H1 (cell line): ENCODE results near the gene QPCT. TPM values are rescaled to one million over a fixed set of nuclear protein-coding genes. Genes with fewer than 3 reads are reported as not detected.

ENCODE experiments used
- CTCF ChIA-PET: fragments of 300-600 bp; sonication (Branson Sonifier 250); formaldehyde crosslinking; loops from one replicate; lab custom pipeline; 2021; ENCODE audit not compliant: partially characterized antibody; lab: Charles Lee
- POLR2A ChIA-PET: fragments of 300-600 bp; sonication (Branson Sonifier 250); formaldehyde crosslinking; loops from one replicate; lab custom pipeline; 2021; ENCODE audit warnings: inconsistent platforms; ENCODE audit not compliant: partially characterized antibody; lab: Charles Lee
- DNase-seq, 2 experiments: peaks; one replicate each; pipeline versions ENCODE4 v3.0.0 to v3.0.0-alpha.2; 2010 to 2022; ENCODE audit warnings: low spot score in 2 of 2, low read depth in 1 of 2, mixed read lengths in 1 of 2
- FAIRE-seq: peaks from 2 replicates; lab custom pipeline; 2011; peaks lifted over from hg19 to GRCh38; lab: Jason Lieb, UNC
- H2AFZ ChIP-seq: 2 replicates; pipeline ENCODE4 v1.8.1; 2012; ENCODE audit warnings: low read length, inconsistent platforms
- H2AK5ac ChIP-seq: 2 replicates; pipeline ENCODE4 v1.6.1; 2013; ENCODE audit warnings: low read depth, low read length
- H2BK120ac ChIP-seq: replicated peaks from 2 replicates; pipeline ENCODE3; 2013; ENCODE audit warnings: low read depth, low read length, inconsistent platforms
- H2BK12ac ChIP-seq: 2 replicates; pipeline ENCODE4 v1.6.1; 2013; ENCODE audit warnings: low read depth, low read length
- H2BK15ac ChIP-seq: 2 replicates; pipeline ENCODE4 v1.6.1; 2013; ENCODE audit warnings: low read length
- H2BK20ac ChIP-seq: 2 replicates; pipeline ENCODE4 v1.6.1; 2013; ENCODE audit warnings: low read length
- H2BK5ac ChIP-seq: 2 replicates; pipeline ENCODE4 v1.6.1; 2013; ENCODE audit warnings: low read depth, low read length
- H3K14ac ChIP-seq: 2 replicates; pipeline ENCODE4 v1.6.1; 2013; ENCODE audit warnings: inconsistent platforms; ENCODE audit not compliant: insufficient read length
- H3K18ac ChIP-seq: 2 replicates; pipeline ENCODE4 v1.6.1; 2013; ENCODE audit warnings: low read length; ENCODE audit errors: extremely low read depth
- H3K23ac ChIP-seq: 2 replicates; pipeline ENCODE4 v1.6.1; 2013; ENCODE audit warnings: inconsistent platforms; ENCODE audit not compliant: insufficient read length
- H3K23me2 ChIP-seq: 2 replicates; pipeline ENCODE4 v1.6.1; 2013; ENCODE audit warnings: low read depth, low read length
- H3K27ac ChIP-seq: 2 replicates; pipeline ENCODE4 v1.6.1; 2011; ENCODE audit warnings: low read depth, low read length, inconsistent platforms
- H3K27me3 ChIP-seq, 4 experiments: replicated peaks in 1 of 4; 1 replicate in 1 of 4; 2 replicates in 3 of 4; pipeline versions ENCODE4 v1.6.1 to v1.8.1; 2011 to 2013; ENCODE audit warnings: low read length in 3 of 4, mild to moderate bottlenecking in 3 of 4, inconsistent platforms in 2 of 4, mixed read lengths in 2 of 4, moderate library complexity in 1 of 4; ENCODE audit not compliant: control insufficient read depth in 3 of 4, insufficient read depth in 3 of 4; ENCODE audit errors: extremely low read depth in 1 of 4
- H3K36me3 ChIP-seq, 4 experiments: 2 replicates each; pipeline versions ENCODE4 v1.6.1 to v1.8.1; 2011 to 2013; ENCODE audit warnings: mild to moderate bottlenecking in 4 of 4, low read length in 3 of 4, moderate library complexity in 2 of 4, control low read depth in 1 of 4, inconsistent platforms in 1 of 4; ENCODE audit not compliant: insufficient read depth in 4 of 4, control insufficient read depth in 2 of 4
- H3K4ac ChIP-seq: replicated peaks from 2 replicates; pipeline ENCODE3; 2013; ENCODE audit warnings: low read length, low read depth, mixed read lengths, inconsistent platforms; ENCODE audit not compliant: insufficient read length
- H3K4me1 ChIP-seq, 4 experiments: replicated peaks in 1 of 4; 1 replicate in 1 of 4; 2 replicates in 3 of 4; pipeline versions ENCODE4 v1.6.1 to v1.8.1; 2011 to 2013; ENCODE audit warnings: low read length in 3 of 4, inconsistent platforms in 2 of 4, mixed read lengths in 1 of 4; ENCODE audit not compliant: insufficient read depth in 4 of 4, control insufficient read depth in 3 of 4
- H3K4me2 ChIP-seq, 2 experiments: 2 replicates each; pipeline versions ENCODE4 v1.6.1 to v1.8.1; 2011 to 2013; ENCODE audit warnings: low read depth in 2 of 2, low read length in 2 of 2, control low read depth in 1 of 2, inconsistent platforms in 1 of 2, mild to moderate bottlenecking in 1 of 2; ENCODE audit not compliant: insufficient read depth in 1 of 2
- H3K4me3 ChIP-seq, 4 experiments: fragments of 200-600, 300-600 bp in 1 of 4; sonication (generic), shearing (Covaris generic), sonication (Bioruptor Twin) in 1 of 4; 2 replicates each; pipeline versions ENCODE4 v1.5.1 to v1.8.1; 2011 to 2016; ENCODE audit warnings: low read length in 4 of 4, low read depth in 3 of 4, control low read depth in 2 of 4, inconsistent platforms in 2 of 4, mild to moderate bottlenecking in 2 of 4, mixed read lengths in 1 of 4, moderate library complexity in 1 of 4; ENCODE audit not compliant: insufficient read depth in 2 of 4; ENCODE audit errors: extremely low read depth in 1 of 4
- H3K56ac ChIP-seq: replicated peaks from 2 replicates; pipeline ENCODE3; 2013; ENCODE audit warnings: low read depth, mild to moderate bottlenecking, mixed read lengths, low read length, inconsistent platforms; ENCODE audit not compliant: insufficient read length
- H3K79me1 ChIP-seq: 2 replicates; pipeline ENCODE4 v1.6.1; 2013; ENCODE audit warnings: low read depth, low read length, control low read depth
- H3K79me2 ChIP-seq, 2 experiments: 2 replicates each; pipeline versions ENCODE4 v1.6.1 to v1.8.1; 2012 to 2013; ENCODE audit warnings: low read length in 2 of 2, mild to moderate bottlenecking in 2 of 2, inconsistent platforms in 1 of 2; ENCODE audit not compliant: insufficient read depth in 2 of 2, control insufficient read depth in 1 of 2
- H3K9ac ChIP-seq, 4 experiments: replicated peaks in 1 of 4; 1 replicate in 1 of 4; 2 replicates in 3 of 4; pipeline versions ENCODE4 v1.6.1 to v1.8.1; 2011 to 2013; ENCODE audit warnings: low read depth in 3 of 4, low read length in 3 of 4, control low read depth in 2 of 4, mild to moderate bottlenecking in 2 of 4, moderate library complexity in 2 of 4, inconsistent platforms in 1 of 4; ENCODE audit errors: extremely low read depth in 1 of 4
- H3K9me3 ChIP-seq, 2 experiments: 2 replicates each; pipeline versions ENCODE4 v1.6.1 to v1.8.1; 2012 to 2013; ENCODE audit warnings: mild to moderate bottlenecking in 2 of 2, moderate library complexity in 2 of 2, control low read depth in 1 of 2, inconsistent platforms in 1 of 2, low read depth in 1 of 2, low read length in 1 of 2, mixed read lengths in 1 of 2; ENCODE audit not compliant: insufficient read depth in 2 of 2
- H4K20me1 ChIP-seq, 2 experiments: replicated peaks in 1 of 2; 2 replicates each; pipeline versions ENCODE3 to v1.8.1; 2011 to 2013; ENCODE audit warnings: inconsistent platforms in 2 of 2, low read length in 2 of 2, mild to moderate bottlenecking in 1 of 2; ENCODE audit not compliant: insufficient read depth in 2 of 2, control insufficient read depth in 1 of 2
- H4K5ac ChIP-seq: 2 replicates; pipeline ENCODE4 v1.6.1; 2013; ENCODE audit warnings: low read length, low read depth, mixed read lengths, inconsistent platforms; ENCODE audit not compliant: insufficient read length
- H4K8ac ChIP-seq: 2 replicates; pipeline ENCODE4 v1.8.0; 2013; ENCODE audit warnings: mild to moderate bottlenecking, moderate library complexity, low read length, inconsistent platforms; ENCODE audit not compliant: insufficient read depth; ENCODE audit errors: extremely low read depth
- H4K91ac ChIP-seq: replicated peaks from 2 replicates; pipeline ENCODE3; 2013; ENCODE audit warnings: low read length, mixed read lengths, inconsistent platforms; ENCODE audit not compliant: insufficient read length
- ASH2L ChIP-seq: fragments of 200-600, 300-600 bp; sonication (generic); IDR thresholded peaks from one replicate; pipeline ENCODE4 v1.7.1; 2017; ENCODE audit warnings: low read length
- CBX5 ChIP-seq: fragments of 300-800, 300-1000 bp; sonication (generic); IDR thresholded peaks from 2 replicates; pipeline ENCODE4 v1.7.1; 2016; ENCODE audit warnings: antibody characterized with exemption, low read length, low read depth
- CREB1 ChIP-seq: IDR thresholded peaks from 2 replicates; pipeline ENCODE4 v1.6.1; 2012; ENCODE audit warnings: inconsistent platforms
- CTBP2 ChIP-seq: IDR thresholded peaks from 2 replicates; pipeline ENCODE4 v1.7.0; 2011; ENCODE audit warnings: borderline replicate concordance, mild to moderate bottlenecking, moderate library complexity, mixed read lengths, low read length; ENCODE audit not compliant: insufficient read depth, insufficient read length
- EP300 ChIP-seq, 2 experiments: IDR thresholded peaks; 1 replicate in 1 of 2; 2 replicates in 1 of 2; pipeline ENCODE4 v1.6.1; 2011 to 2012; ENCODE audit warnings: low read depth in 2 of 2, low read length in 2 of 2, mild to moderate bottlenecking in 2 of 2, borderline replicate concordance in 1 of 2, inconsistent platforms in 1 of 2, moderate library complexity in 1 of 2
- HDAC2 ChIP-seq, 2 experiments: fragments of 300-600 bp in 1 of 2; sonication (generic) in 1 of 2; IDR thresholded peaks; 2 replicates each; pipeline ENCODE4 v1.6.1; 2011 to 2012; ENCODE audit warnings: low read depth in 2 of 2, low read length in 2 of 2, mild to moderate bottlenecking in 2 of 2, moderate library complexity in 2 of 2, borderline replicate concordance in 1 of 2, inconsistent platforms in 1 of 2
- KDM5A ChIP-seq: fragments of 200-600 bp; IDR thresholded peaks from 2 replicates; pipeline ENCODE4 v1.7.1; 2012; ENCODE audit warnings: mild to moderate bottlenecking, low read length, inconsistent platforms, mixed read lengths
- NANOG ChIP-seq: IDR thresholded peaks from 2 replicates; pipeline ENCODE4 v1.6.1; 2011; ENCODE audit warnings: low read length, low read depth, mild to moderate bottlenecking, inconsistent platforms; ENCODE audit not compliant: insufficient read depth, poor library complexity, severe bottlenecking
- NRF1 ChIP-seq: IDR thresholded peaks from 2 replicates; pipeline ENCODE4 v1.6.1; 2011; ENCODE audit warnings: mild to moderate bottlenecking, low read depth, low read length, improper control_type of control experiment
- POLR2A ChIP-seq, 2 experiments: IDR thresholded peaks; 1 replicate in 1 of 2; 2 replicates in 1 of 2; pipeline ENCODE4 v1.6.1; 2011; ENCODE audit warnings: low read depth in 2 of 2, low read length in 2 of 2, mild to moderate bottlenecking in 2 of 2; ENCODE audit errors: control extremely low read depth in 1 of 2
- RBBP5 ChIP-seq: IDR thresholded peaks from 2 replicates; pipeline ENCODE4 v1.7.1; 2012; ENCODE audit warnings: low read depth, mild to moderate bottlenecking, inconsistent platforms, low read length, moderate library complexity, borderline replicate concordance
- SP1 ChIP-seq: IDR thresholded peaks from 2 replicates; pipeline ENCODE4 v1.6.1; 2011; ENCODE audit warnings: low read depth, low read length
- SP2 ChIP-seq: IDR thresholded peaks from 2 replicates; pipeline ENCODE4 v1.6.1; 2012; ENCODE audit warnings: mild to moderate bottlenecking, low read length, inconsistent platforms
- SRF ChIP-seq: IDR thresholded peaks from 2 replicates; pipeline ENCODE4 v1.6.1; 2011; ENCODE audit warnings: mild to moderate bottlenecking, low read depth, low read length, moderate library complexity
- YY1 ChIP-seq: IDR thresholded peaks from 2 replicates; pipeline ENCODE4 v1.6.1; 2011; ENCODE audit warnings: low read depth, mild to moderate bottlenecking, low read length
- WGBS, 2 experiments: shearing (Covaris generic) in 1 of 2; methylation state at CpG; one replicate each; pipeline versions ENCODE4 v1.1.6 to v1.1.7; 2013 to 2015; ENCODE audit warnings: low lambda C conversion rate in 2 of 2, mixed read lengths in 2 of 2, inconsistent platforms in 1 of 2, low coverage in 1 of 2, missing lambda C conversion rate in 1 of 2; ENCODE audit not compliant: insufficient replicate concordance in 2 of 2, insufficient coverage in 1 of 2, insufficient read length in 1 of 2; ENCODE audit errors: extremely low coverage in 1 of 2, missing lambda C conversion rate in 1 of 2; 5-methylcytosine and 5-hydroxymethylcytosine counted together
- polyA plus RNA-seq, 7 experiments: library from polyadenylated mRNA; depleted of rRNA in 3 of 7; stranded (reverse) in 5 of 7; unstranded in 2 of 7; fragments of >200 nt in 5 of 7; fragments of 200-250 nt in 2 of 7; gene quantifications; 1 replicate in 5 of 7; 2 replicates in 1 of 7; 4 replicates in 1 of 7; pipeline versions ENCODE4 v1.2.1 to v1.2.3, GENCODE V29; 2011 to 2013; ENCODE audit warnings: missing spikeins in 2 of 7, mixed read lengths in 2 of 7
- total RNA-seq: library from RNA; stranded (reverse); fragmentation: NEBNext Ultra II Directional; extraction: Animal tissue kit (Norgen Biotek cat#: 25700); gene quantifications from 2 replicates; pipeline ENCODE4 v1.2.1, GENCODE V29; 2021

The QPCT gene
- total and polyA plus RNA-seq, 2 of the 8 experiments (the other 6 are each of a cell fraction or from before 2014, with no cell fraction given), result 4.0 to 4.3 TPM

- Histone ChIP-seq H3K9ac (no peak overlapping the region), H3K27me3 (no peaks in the 10 kb centered on the region), H2BK12ac (no peak overlapping the region), H3K23me2 (no peaks in the 10 kb centered on the region), H4K5ac (no peak overlapping the region), H2AK5ac (no peak overlapping the region), H4K8ac (no peak overlapping the region), H2AFZ (no peak overlapping the region), H3K23ac (no peak overlapping the region), H3K4me2 (no peak overlapping the region), H2BK5ac (no peak overlapping the region), H3K36me3 (peaks cover 0 to 5% (median 0%) of the 10 kb centered on the region in 4 experiments; a peak in 2 of 8 replicates), H3K4me1 (no peaks in the 10 kb centered on the region; a peak in 3 of 7 replicates), H3K14ac (no peak overlapping the region), H2BK120ac (no peak overlapping the region), H3K27ac (no peak overlapping the region), H2BK20ac (no peak overlapping the region), H3K9me3 (no peaks in the 10 kb centered on the region), H3K79me2 (peaks cover 7 to 99% of the 10 kb centered on the region in 2 experiments; a peak in 3 of 4 replicates), H3K79me1 (no peaks in the 10 kb centered on the region; the same call in 1 of the 2 replicates), H3K18ac (no peak overlapping the region), H4K20me1 (peaks cover 2 to 4% of the 10 kb centered on the region in 2 experiments), H3K4ac (no peak overlapping the region), H2BK15ac (no peak overlapping the region), H3K4me3 (no peak overlapping the region), H3K56ac (no peak overlapping the region), H4K91ac (no peak overlapping the region)
- DNase-seq (no peak), FAIRE-seq (no peak)
- ChIA-PET POLR2A (interaction anchor here (1.0 kb wide), 1 partner anchor 9 kb away, joined by 3 read pairs; no protein-coding TSS in a partner anchor), CTCF (interaction anchor here (1.2 kb wide), 1 partner anchor 59 kb away, joined by 3 read pairs; no protein-coding TSS in a partner anchor)
- WGBS, 2 experiments, result 100% methylated on average over 1 of the region's 1 CpG; no CpG with 5 or more reads in 1 of the 2 experiments
- no peak for TF ChIP-seq ASH2L
- TF ChIP-seq NANOG, result no peak
- no peak for TF ChIP-seq CBX5
- TF ChIP-seq KDM5A, result no peak
- TF ChIP-seq RBBP5, result no peak
- TF ChIP-seq SP2, result no peak
- TF ChIP-seq CREB1, result no peak
- no peak for TF ChIP-seq YY1
- no peak for TF ChIP-seq POLR2A (IDR thresholded peaks at IDR 0.05; ENCODE audit: control extremely low read depth in 1 of 2, low read depth in 2 of 2, low read length in 2 of 2)
- no peak for TF ChIP-seq NRF1
- TF ChIP-seq HDAC2 (IDR thresholded peaks at IDR 0.05; ENCODE audit: borderline replicate concordance in 1 of 2, low read depth in 2 of 2, low read length in 2 of 2), result no peak
- no peak for TF ChIP-seq EP300 (IDR thresholded peaks at IDR 0.05; ENCODE audit: borderline replicate concordance in 1 of 2, low read depth in 2 of 2, low read length in 2 of 2)
- TF ChIP-seq SRF, result no peak
- no peak for TF ChIP-seq SP1
- TF ChIP-seq CTBP2, result no peak
Observed at GRCh38 chr2:37317746-37318145, 26.7 kb upstream of the QPCT start.
